ENCODE results near the gene SFT2D1.
"Not testable (repeated sequence)": the region's sequence is repeated elsewhere in the genome, so short reads cannot be mapped to it uniquely, and the experiment has no call there.

Gene SFT2D1

GRCh38 chr6:166346449-166346848 lies 4.1 kb upstream of the SFT2D1 start:
- Histone ChIP-seq H3K36me3 (replicated peaks; ENCODE audit: insufficient read depth, low read length) (no peaks in the 10 kb centered on the region), H2AFZ (ENCODE audit: low read length) (no peak overlapping the region), H3K9me2 (replicated peaks; ENCODE audit: insufficient read depth, low read length) (no peaks in the 10 kb centered on the region), H3K4me3 (ENCODE audit: low read length) (no peak overlapping the region), H3K9ac (ENCODE audit: low read length) (no peak overlapping the region), H3K79me2 (ENCODE audit: low read length) (peaks cover 9% of the 10 kb centered on the region), H3F3A (ENCODE audit: insufficient read depth, low read length) (peaks cover 6% of the 10 kb centered on the region; the same call in 1 of the 2 replicates), H3K4me1 (ENCODE audit: low read length) (no peaks in the 10 kb centered on the region), H4K20me1 (ENCODE audit: insufficient read depth, low read length) (no peaks in the 10 kb centered on the region), H3K4me2 (ENCODE audit: low read depth, low read length) (no peak overlapping the region), H3K27me3 (replicated peaks; ENCODE audit: insufficient read depth, low read length) (no peaks in the 10 kb centered on the region), H3K27ac (ENCODE audit: low read length) (no peak overlapping the region), H3K9me3 (replicated peaks; ENCODE audit: insufficient read depth, low read length) (no peaks in the 10 kb centered on the region)
- DNase-seq: no peak
- TF ChIP-seq EZH2 (optimal IDR thresholded peaks at IDR 0.05; ENCODE audit: low read depth, low read length): no peak
- no peak for TF ChIP-seq EZH2phosphoT487 (IDR thresholded peaks at IDR 0.05; ENCODE audit: low read length)
- TF ChIP-seq CTCF (IDR thresholded peaks at IDR 0.05; ENCODE audit: low read length): no peak

- H4K20me1 ChIP-seq (ENCODE audit: insufficient read depth, low read length); H3K4me1 ChIP-seq (ENCODE audit: low read length); H3K4me2 ChIP-seq (ENCODE audit: low read depth, low read length); H3K27ac ChIP-seq (ENCODE audit: low read length); H3K36me3 ChIP-seq (replicated peaks; ENCODE audit: insufficient read depth, low read length); H3K9me3 ChIP-seq (replicated peaks; ENCODE audit: insufficient read depth, low read length); DNase-seq; H2AFZ ChIP-seq (ENCODE audit: low read length); H3F3A ChIP-seq (ENCODE audit: insufficient read depth, low read length); H3K9me2 ChIP-seq (replicated peaks; ENCODE audit: insufficient read depth, low read length); H3K27me3 ChIP-seq (replicated peaks; ENCODE audit: insufficient read depth, low read length); H3K9ac ChIP-seq (ENCODE audit: low read length); H3K4me3 ChIP-seq (ENCODE audit: low read length): not testable (repeated sequence)
- H3K79me2 ChIP-seq (ENCODE audit: low read length): peaks cover 14% of the 10 kb centered on the region
Observed at GRCh38 chr6:166345672-166346071, 3.3 kb upstream of the SFT2D1 start.

- not testable (repeated sequence) for H3K27me3 ChIP-seq (replicated peaks; ENCODE audit: insufficient read depth, low read length); H3K36me3 ChIP-seq (replicated peaks; ENCODE audit: insufficient read depth, low read length); DNase-seq; H4K20me1 ChIP-seq (ENCODE audit: insufficient read depth, low read length); H3K27ac ChIP-seq (ENCODE audit: low read length); H3K4me1 ChIP-seq (ENCODE audit: low read length); H3K4me3 ChIP-seq (ENCODE audit: low read length); H3K9me2 ChIP-seq (replicated peaks; ENCODE audit: insufficient read depth, low read length); H3K4me2 ChIP-seq (ENCODE audit: low read depth, low read length); H2AFZ ChIP-seq (ENCODE audit: low read length); H3K9me3 ChIP-seq (replicated peaks; ENCODE audit: insufficient read depth, low read length); H3F3A ChIP-seq (ENCODE audit: insufficient read depth, low read length); H3K9ac ChIP-seq (ENCODE audit: low read length)
- peaks cover 22% of the 10 kb centered on the region for H3K79me2 ChIP-seq (ENCODE audit: low read length)
Observed at GRCh38 chr6:166344921-166345320, 2.6 kb upstream of the SFT2D1 start.

- Histone ChIP-seq H3K27ac (ENCODE audit: low read length) (no peak overlapping the region), H3K4me2 (ENCODE audit: low read depth, low read length) (no peak overlapping the region), H3K4me1 (ENCODE audit: low read length) (no peaks in the 10 kb centered on the region)
Observed at GRCh38 chr6:166344240-166344639, 1.9 kb upstream of the SFT2D1 start.

GRCh38 chr6:166343150-166343487 lies 774 bp upstream of the SFT2D1 start:
- Histone ChIP-seq H4K20me1 (ENCODE audit: insufficient read depth, low read length) (no peaks in the 10 kb centered on the region), H2AFZ (ENCODE audit: low read length) (0 out of 2 replicates have a peak overlapping the region, but pooled peaks have one; percentile 58), H3K9me3 (replicated peaks; ENCODE audit: insufficient read depth, low read length) (no peaks in the 10 kb centered on the region), H3K4me3 (ENCODE audit: low read length) (peak overlapping the region; percentile 87), H3F3A (ENCODE audit: insufficient read depth, low read length) (peaks cover 6% of the 10 kb centered on the region; the same call in 1 of the 2 replicates), H3K27ac (ENCODE audit: low read length) (peak overlapping the region; percentile 85), H3K79me2 (ENCODE audit: low read length) (peaks cover 40% of the 10 kb centered on the region), H3K4me2 (ENCODE audit: low read depth, low read length) (peak overlapping the region; percentile 70), H3K4me1 (ENCODE audit: low read length) (no peaks in the 10 kb centered on the region), H3K27me3 (replicated peaks; ENCODE audit: insufficient read depth, low read length) (no peaks in the 10 kb centered on the region), H3K36me3 (replicated peaks; ENCODE audit: insufficient read depth, low read length) (no peaks in the 10 kb centered on the region), H3K9me2 (replicated peaks; ENCODE audit: insufficient read depth, low read length) (no peaks in the 10 kb centered on the region), H3K9ac (ENCODE audit: low read length) (peak overlapping the region; percentile 97)
- DNase-seq: no peak
- TF ChIP-seq EZH2phosphoT487 (IDR thresholded peaks at IDR 0.05; ENCODE audit: low read length): no peak
- no peak for TF ChIP-seq EZH2 (optimal IDR thresholded peaks at IDR 0.05; ENCODE audit: low read depth, low read length)
- TF ChIP-seq CTCF (IDR thresholded peaks at IDR 0.05; ENCODE audit: low read length): no peak

More at GRCh38 chr6:166344240-166344639, 1.9 kb upstream of the SFT2D1 start:
- Histone ChIP-seq H3K9me3 (replicated peaks; ENCODE audit: insufficient read depth, low read length) (no peaks in the 10 kb centered on the region), H3F3A (ENCODE audit: insufficient read depth, low read length) (peaks cover 6% of the 10 kb centered on the region; the same call in 1 of the 2 replicates), H3K36me3 (replicated peaks; ENCODE audit: insufficient read depth, low read length) (no peaks in the 10 kb centered on the region), H4K20me1 (ENCODE audit: insufficient read depth, low read length) (no peaks in the 10 kb centered on the region), H3K9me2 (replicated peaks; ENCODE audit: insufficient read depth, low read length) (no peaks in the 10 kb centered on the region), H2AFZ (ENCODE audit: low read length) (no peak overlapping the region), H3K27me3 (replicated peaks; ENCODE audit: insufficient read depth, low read length) (no peaks in the 10 kb centered on the region), H3K4me3 (ENCODE audit: low read length) (no peak overlapping the region), H3K79me2 (ENCODE audit: low read length) (peaks cover 28% of the 10 kb centered on the region), H3K9ac (ENCODE audit: low read length) (no peak overlapping the region)
- no peak for DNase-seq
- no peak for TF ChIP-seq EZH2phosphoT487 (IDR thresholded peaks at IDR 0.05; ENCODE audit: low read length)
